PFSK-1 (cell line): ENCODE data around the gene RAD51B.

Experiments used
- POLR2AphosphoS5 ChIP-seq: IDR thresholded peaks from 2 replicates; pipeline ENCODE4 v1.6.1; 2012; ENCODE audit warnings: low read depth, mild to moderate bottlenecking, control low read depth, low read length, moderate library complexity
- SIN3A ChIP-seq: IDR thresholded peaks from 2 replicates; pipeline ENCODE4 v1.6.1; 2012; ENCODE audit warnings: mild to moderate bottlenecking, low read length, moderate library complexity, borderline replicate concordance; ENCODE audit not compliant: insufficient read depth

DNA sequence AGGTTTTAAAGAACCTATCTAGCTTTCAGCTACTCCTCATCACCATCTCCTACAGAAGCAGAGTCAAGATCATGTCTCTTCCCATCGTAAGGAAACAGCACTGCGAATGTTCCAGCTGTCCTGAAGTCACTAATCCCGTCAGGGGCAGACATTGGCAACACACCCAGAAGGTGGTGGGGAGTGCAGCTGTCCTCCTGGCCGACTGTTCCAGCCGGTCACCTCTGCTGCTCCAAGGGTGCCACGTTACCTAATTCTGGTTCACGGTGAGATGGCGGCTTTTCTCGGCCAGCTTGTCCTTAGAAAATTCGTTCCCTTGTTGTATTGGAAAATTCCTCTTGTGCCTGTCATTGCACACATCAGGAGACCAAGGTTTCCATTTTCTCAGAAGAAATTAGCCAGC lies 777.1 kb downstream of the RAD51B start:
- no peak for TF ChIP-seq SIN3A
- no peak for TF ChIP-seq POLR2AphosphoS5
